GM18909 (cell line): ENCODE results near the gene WNK1.
"Not testable (repeated sequence)": the region's sequence is repeated elsewhere in the genome, so short reads cannot be mapped to it uniquely, and the experiment has no call there.

Experiments
- ATAC-seq: cut with Tn5 transposase; IDR thresholded peaks from one replicate; pipeline ENCODE4 v1.9.1; 2021; ENCODE audit warnings: mild to moderate bottlenecking; ENCODE audit not compliant: unreplicated experiment, poor library complexity

WNK1 gene

GRCh38 chr12:739349-739748, 13.0 kb upstream of the WNK1 start:
- ATAC-seq = no peak

GRCh38 chr12:740921-741320, 11.5 kb upstream of the WNK1 start:
- no peak for ATAC-seq

- no peak for ATAC-seq
Measured at GRCh38 chr12:749751-750270, 2.6 kb upstream of the WNK1 start.

- ATAC-seq = no peak
Measured at GRCh38 chr12:750366-751191, 1.8 kb upstream of the WNK1 start.

- ATAC-seq = peak; percentile 42
Measured at GRCh38 chr12:751192-751998, 984 bp upstream of the WNK1 start.

- peak; percentile 32 for ATAC-seq
Measured at GRCh38 chr12:752695-753610, 574 bp downstream of the WNK1 start.

- no peak for ATAC-seq
Measured at GRCh38 chr12:753611-754472, 1.5 kb downstream of the WNK1 start.

- ATAC-seq = no peak
Measured at GRCh38 chr12:754473-754820, 2.1 kb downstream of the WNK1 start.

- no peak for ATAC-seq
Measured at GRCh38 chr12:754851-755562, 2.6 kb downstream of the WNK1 start.

GRCh38 chr12:759628-760027, 7.2 kb downstream of the WNK1 start:
- no peak for ATAC-seq

- ATAC-seq = no peak
Measured at GRCh38 chr12:761256-761655, 8.9 kb downstream of the WNK1 start.

GRCh38 chr12:765840-766239, 13.5 kb downstream of the WNK1 start:
- no peak for ATAC-seq

- ATAC-seq = no peak
Measured at GRCh38 chr12:768434-768833, 16.1 kb downstream of the WNK1 start.

GRCh38 chr12:770479-770878, 18.1 kb downstream of the WNK1 start:
- ATAC-seq = no peak

GRCh38 chr12:772056-772697, 19.8 kb downstream of the WNK1 start:
- no peak for ATAC-seq

GRCh38 chr12:774051-774614, 21.8 kb downstream of the WNK1 start:
- ATAC-seq = no peak

- not testable (repeated sequence) for ATAC-seq
Measured at GRCh38 chr12:775973-776771, 23.8 kb downstream of the WNK1 start.
